Karpas-422 (cell line): ENCODE results near the gene TMEM11. TPM values are rescaled to one million over a fixed set of nuclear protein-coding genes. Genes with fewer than 3 reads are reported as not detected.

Experiments
- DNase-seq: peaks from one replicate; pipeline ENCODE4 v3.0.0-alpha.2; 2015
- H2AFZ ChIP-seq: fragments of 200-600 bp; sonication (generic); 2 replicates; pipeline ENCODE4 v1.6.1; 2014; ENCODE audit warnings: antibody characterized with exemption, low read length, mixed read lengths
- H3K27ac ChIP-seq: fragments of 200-600 bp; sonication (generic); 2 replicates; pipeline ENCODE4 v1.5.1; 2014; ENCODE audit warnings: mild to moderate bottlenecking, low read length, moderate library complexity
- H3K27me3 ChIP-seq: fragments of 200-600 bp; sonication (generic); 2 replicates; pipeline ENCODE4 v1.6.1; 2014; ENCODE audit warnings: low read length, mixed read lengths
- H3K36me3 ChIP-seq: fragments of 200-600 bp; sonication (generic); 2 replicates; pipeline ENCODE4 v1.6.1; 2014; ENCODE audit warnings: low read length, mixed read lengths; ENCODE audit not compliant: insufficient read depth
- H3K4me1 ChIP-seq: fragments of 200-600 bp; sonication (generic); 2 replicates; pipeline ENCODE4 v1.6.1; 2014; ENCODE audit warnings: mild to moderate bottlenecking, low read length, mixed read lengths
- H3K4me2 ChIP-seq: fragments of 200-600 bp; sonication (generic); 2 replicates; pipeline ENCODE4 v1.6.1; 2014; ENCODE audit warnings: low read length, low read depth, mild to moderate bottlenecking; ENCODE audit not compliant: poor library complexity, severe bottlenecking
- H3K4me3 ChIP-seq: fragments of 200-600 bp; sonication (generic); 2 replicates; pipeline ENCODE4 v1.5.1; 2014; ENCODE audit warnings: mild to moderate bottlenecking, antibody characterized with exemption, low read length, mixed read lengths
- H3K79me2 ChIP-seq: fragments of 200-600 bp; sonication (generic); 2 replicates; pipeline ENCODE4 v1.6.1; 2014; ENCODE audit warnings: mild to moderate bottlenecking, low read length, mixed read lengths
- H3K9ac ChIP-seq: fragments of 200-600 bp; sonication (generic); 2 replicates; pipeline ENCODE4 v1.6.0; 2014; ENCODE audit warnings: low read length
- H3K9me2 ChIP-seq: fragments of 200-600 bp; sonication (generic), shearing (Covaris generic); replicated peaks from 2 replicates; pipeline ENCODE4 v1.6.0; 2014; ENCODE audit warnings: mild to moderate bottlenecking, low read length, moderate library complexity; ENCODE audit not compliant: insufficient read depth
- H3K9me3 ChIP-seq: fragments of 300-700, 200-600 bp; sonication (generic); 2 replicates; pipeline ENCODE4 v1.6.1; 2014; ENCODE audit warnings: low read length, mixed read lengths
- H4K20me1 ChIP-seq: fragments of 200-600 bp; sonication (generic); 2 replicates; pipeline ENCODE4 v1.6.1; 2014; ENCODE audit warnings: mild to moderate bottlenecking, antibody characterized with exemption, low read length, low read depth; ENCODE audit not compliant: insufficient read depth
- total RNA-seq: library from RNA; depleted of rRNA; stranded (reverse); fragments of >200 nt; shearing (Covaris generic); gene quantifications from 2 replicates; pipeline ENCODE4 v1.2.3, GENCODE V29; 2014; ENCODE audit warnings: low replicate concordance

The TMEM11 gene
- total RNA-seq, 1 experiment from 2014 or later = 12.5 TPM

- Histone ChIP-seq H3K4me3 (no peak overlapping the region), H3K4me1 (no peaks in the 10 kb centered on the region), H3K36me3 (no peaks in the 10 kb centered on the region), H3K9ac (no peak overlapping the region), H3K9me2 (no peaks in the 10 kb centered on the region), H3K27me3 (no peaks in the 10 kb centered on the region), H4K20me1 (no peaks in the 10 kb centered on the region), H2AFZ (no peak overlapping the region), H3K27ac (no peak overlapping the region), H3K79me2 (no peaks in the 10 kb centered on the region), H3K9me3 (no peaks in the 10 kb centered on the region), H3K4me2 (no peak overlapping the region)
- no peak for DNase-seq
Measured at GRCh38 chr17:21177854-21178600, 35.9 kb downstream of the TMEM11 start.

DNA sequence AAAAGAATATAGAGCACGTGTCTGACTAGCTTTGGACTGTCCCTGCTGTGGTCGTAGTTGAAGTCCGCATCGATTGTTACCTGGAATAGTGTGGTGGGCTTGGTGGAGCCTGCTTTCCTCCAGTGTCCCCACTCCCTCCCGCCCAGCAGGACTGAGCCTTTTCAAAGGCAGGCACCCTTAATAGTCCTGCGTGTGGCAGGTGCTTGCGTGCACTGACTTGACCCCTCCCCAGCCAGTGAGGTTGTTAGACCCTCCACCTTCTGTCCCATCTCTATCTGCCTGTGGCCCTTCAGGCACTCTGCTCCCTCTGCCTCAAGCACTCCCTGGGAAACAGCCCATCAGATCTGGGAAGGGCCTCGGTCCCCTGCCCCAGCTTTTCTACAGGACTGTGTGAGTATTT, 36.6 kb downstream of the TMEM11 start:
- H3K27ac ChIP-seq = no peak overlapping the region
- H3K9me3 ChIP-seq = no peaks in the 10 kb centered on the region
- no peak for DNase-seq
- H3K36me3 ChIP-seq = no peaks in the 10 kb centered on the region
- H3K4me1 ChIP-seq = no peaks in the 10 kb centered on the region
- H3K9ac ChIP-seq = no peak overlapping the region
- no peak overlapping the region for H2AFZ ChIP-seq
- H3K27me3 ChIP-seq = no peaks in the 10 kb centered on the region
- H3K9me2 ChIP-seq = no peaks in the 10 kb centered on the region
- no peaks in the 10 kb centered on the region for H4K20me1 ChIP-seq
- no peaks in the 10 kb centered on the region for H3K79me2 ChIP-seq
- no peak overlapping the region for H3K4me2 ChIP-seq
- no peak overlapping the region for H3K4me3 ChIP-seq

- no peaks in the 10 kb centered on the region for H4K20me1 ChIP-seq
- H3K27ac ChIP-seq = no peak overlapping the region
- H3K4me3 ChIP-seq = no peak overlapping the region
- no peak overlapping the region for H3K4me2 ChIP-seq
- no peaks in the 10 kb centered on the region for H3K36me3 ChIP-seq
- DNase-seq = no peak
- H3K4me1 ChIP-seq = no peaks in the 10 kb centered on the region
- H3K27me3 ChIP-seq = no peaks in the 10 kb centered on the region
- H3K9me3 ChIP-seq = no peaks in the 10 kb centered on the region
- H3K9ac ChIP-seq = no peak overlapping the region
- H3K9me2 ChIP-seq = no peaks in the 10 kb centered on the region
- H3K79me2 ChIP-seq = no peaks in the 10 kb centered on the region
- no peak overlapping the region for H2AFZ ChIP-seq
Measured at GRCh38 chr17:21176773-21177395, 37.1 kb downstream of the TMEM11 start.

DNA sequence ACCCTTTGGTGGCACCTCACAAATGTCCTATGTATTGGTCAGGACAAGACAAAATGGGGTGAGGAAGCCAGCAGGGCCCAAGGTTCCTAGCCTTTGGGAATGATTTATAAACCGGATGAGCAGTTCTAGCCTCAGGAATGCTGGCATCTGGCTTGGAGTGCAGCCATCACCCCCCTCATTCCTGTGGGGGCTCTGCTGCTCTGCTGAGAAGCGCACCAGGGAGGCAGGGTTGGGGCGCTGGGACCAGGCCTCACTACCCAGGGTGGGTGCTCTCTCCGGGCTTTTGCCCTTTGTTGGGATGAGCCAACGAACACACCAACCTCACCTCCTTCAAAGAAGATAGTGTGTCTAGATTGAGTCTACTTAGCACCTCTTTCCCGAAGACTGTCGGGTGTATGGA, 39.2 kb downstream of the TMEM11 start:
- Histone ChIP-seq H3K4me3 (no peak overlapping the region), H4K20me1 (0 out of 2 replicates have a peak, but pooled peaks cover 4% of the 10 kb centered on the region), H3K27me3 (no peaks in the 10 kb centered on the region), H3K4me1 (no peaks in the 10 kb centered on the region), H3K4me2 (no peak overlapping the region), H2AFZ (no peak overlapping the region), H3K9ac (no peak overlapping the region), H3K36me3 (no peaks in the 10 kb centered on the region), H3K9me3 (no peaks in the 10 kb centered on the region), H3K9me2 (no peaks in the 10 kb centered on the region), H3K27ac (no peak overlapping the region), H3K79me2 (no peaks in the 10 kb centered on the region)
- no peak for DNase-seq

DNA sequence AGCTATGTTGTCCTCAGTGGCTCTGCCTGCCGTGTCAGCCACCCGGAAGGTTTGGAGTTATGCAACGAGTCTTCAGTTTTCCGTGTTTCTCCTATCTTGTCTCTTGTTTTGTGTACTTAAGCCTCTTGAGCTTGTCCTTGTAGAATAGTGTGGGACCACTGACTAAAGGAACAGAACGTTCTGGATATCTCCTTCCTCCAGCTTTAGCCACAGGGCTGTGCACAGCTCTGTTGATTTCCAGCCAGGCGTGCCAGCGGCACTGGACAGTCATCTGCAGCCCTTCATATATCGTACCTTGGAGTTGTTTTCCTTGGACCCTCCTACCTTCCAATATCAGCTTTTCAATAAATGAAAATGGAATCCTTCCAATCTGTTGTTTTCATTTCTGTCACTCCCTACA, 39.8 kb downstream of the TMEM11 start:
- Histone ChIP-seq H3K9ac (no peak overlapping the region), H3K36me3 (no peaks in the 10 kb centered on the region), H3K9me3 (no peaks in the 10 kb centered on the region), H4K20me1 (0 out of 2 replicates have a peak, but pooled peaks cover 5% of the 10 kb centered on the region), H3K9me2 (no peaks in the 10 kb centered on the region), H3K4me3 (no peak overlapping the region), H3K27ac (no peak overlapping the region), H3K4me1 (no peaks in the 10 kb centered on the region), H3K79me2 (no peaks in the 10 kb centered on the region), H3K4me2 (no peak overlapping the region), H2AFZ (no peak overlapping the region), H3K27me3 (no peaks in the 10 kb centered on the region)
- DNase-seq = no peak

DNA sequence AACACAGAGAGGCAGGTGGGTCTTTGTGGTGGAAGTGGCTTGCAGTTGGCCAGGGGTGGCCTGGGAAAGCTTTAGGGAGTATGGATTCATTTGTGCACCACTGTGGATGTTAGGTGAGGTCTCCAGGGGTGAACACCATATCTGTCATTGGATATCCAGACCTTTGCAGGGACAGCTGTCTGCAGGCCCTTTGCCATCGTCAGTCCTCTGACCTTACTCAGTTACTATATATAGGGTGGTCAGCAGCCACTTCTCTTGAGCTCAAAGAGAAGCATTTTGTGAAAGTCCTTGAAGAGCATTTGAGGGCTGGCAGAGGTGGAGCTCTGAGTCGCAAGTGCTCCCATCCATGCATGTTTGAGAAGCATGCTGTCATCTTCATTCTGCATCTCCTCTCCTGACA, 40.4 kb downstream of the TMEM11 start:
- DNase-seq = no peak

GRCh38 chr17:21172846-21173245, 41.1 kb downstream of the TMEM11 start:
- no peak overlapping the region for H2AFZ ChIP-seq
- no peak overlapping the region for H3K4me3 ChIP-seq
- H3K79me2 ChIP-seq = no peaks in the 10 kb centered on the region
- no peaks in the 10 kb centered on the region for H3K36me3 ChIP-seq
- H3K4me1 ChIP-seq = no peaks in the 10 kb centered on the region
- H3K9me3 ChIP-seq = no peaks in the 10 kb centered on the region
- DNase-seq = no peak
- H4K20me1 ChIP-seq = 0 out of 2 replicates have a peak, but pooled peaks cover 5% of the 10 kb centered on the region
- no peak overlapping the region for H3K4me2 ChIP-seq
- no peaks in the 10 kb centered on the region for H3K27me3 ChIP-seq
- no peak overlapping the region for H3K27ac ChIP-seq
- no peak overlapping the region for H3K9ac ChIP-seq
- H3K9me2 ChIP-seq = no peaks in the 10 kb centered on the region

More for the DNA sequence above, 40.4 kb downstream of the TMEM11 start:
- H3K36me3 ChIP-seq = no peaks in the 10 kb centered on the region
- H3K4me1 ChIP-seq = no peaks in the 10 kb centered on the region
- H3K4me3 ChIP-seq = no peak overlapping the region
- no peaks in the 10 kb centered on the region for H3K9me2 ChIP-seq
- no peaks in the 10 kb centered on the region for H3K79me2 ChIP-seq
- no peak overlapping the region for H3K9ac ChIP-seq
- no peak overlapping the region for H3K27ac ChIP-seq
- H3K27me3 ChIP-seq = no peaks in the 10 kb centered on the region
- no peak overlapping the region for H2AFZ ChIP-seq
- 0 out of 2 replicates have a peak, but pooled peaks cover 5% of the 10 kb centered on the region for H4K20me1 ChIP-seq
- H3K4me2 ChIP-seq = no peak overlapping the region
- no peaks in the 10 kb centered on the region for H3K9me3 ChIP-seq

DNA sequence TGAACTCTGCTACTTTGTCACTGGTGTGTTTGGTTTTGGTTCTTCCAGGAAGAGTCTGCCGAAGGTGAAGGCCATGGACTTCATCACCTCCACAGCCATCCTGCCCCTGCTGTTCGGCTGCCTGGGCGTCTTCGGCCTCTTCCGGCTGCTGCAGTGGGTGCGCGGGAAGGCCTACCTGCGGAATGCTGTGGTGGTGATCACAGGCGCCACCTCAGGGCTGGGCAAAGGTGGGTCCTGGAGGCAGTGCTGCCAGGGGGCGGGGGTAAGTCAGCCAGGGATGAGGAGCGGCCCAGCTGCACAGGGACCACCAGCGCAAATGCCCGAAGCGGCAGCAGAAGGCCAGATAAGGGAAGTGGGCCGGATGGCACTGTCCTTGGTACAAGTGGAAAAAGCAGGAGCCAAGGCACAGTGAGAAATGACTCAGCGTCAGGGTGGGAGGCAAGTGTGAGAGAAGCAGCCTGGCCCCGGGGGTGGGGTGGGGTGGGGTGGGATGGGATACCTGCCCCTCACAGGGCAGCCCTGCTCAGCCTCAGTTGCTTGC, 41.9 kb downstream of the TMEM11 start:
- H3K9me2 ChIP-seq = no peaks in the 10 kb centered on the region
- H3K79me2 ChIP-seq = no peaks in the 10 kb centered on the region
- H3K36me3 ChIP-seq = no peaks in the 10 kb centered on the region
- H2AFZ ChIP-seq = no peak overlapping the region
- DNase-seq = no peak
- H3K9ac ChIP-seq = no peak overlapping the region
- no peak overlapping the region for H3K4me2 ChIP-seq
- no peak overlapping the region for H3K27ac ChIP-seq
- no peaks in the 10 kb centered on the region for H3K4me1 ChIP-seq
- H3K4me3 ChIP-seq = no peak overlapping the region
- no peaks in the 10 kb centered on the region for H3K27me3 ChIP-seq
- peaks cover 9% of the 10 kb centered on the region; the same call in 1 of the 2 replicates for H4K20me1 ChIP-seq
- H3K9me3 ChIP-seq = no peaks in the 10 kb centered on the region
